HEK293 (cell line): Measurements from ENCODE around the gene CBX8.
A peak's percentile ranks its signal among the peaks of the same experiment; 100 is the strongest.

ENCODE experiments used
- GFI1B ChIP-seq: fragments of 450-650 bp; formaldehyde crosslinking; IDR thresholded peaks from 2 replicates; pipeline ENCODE4 v1.5.1; 2016; ENCODE audit warnings: missing biosample characterization, missing genetic modification characterization
- HOXC10 ChIP-seq: sonication (generic); formaldehyde crosslinking; IDR thresholded peaks from 2 replicates; pipeline ENCODE4 v1.8.1; 2023; ENCODE audit warnings: mild to moderate bottlenecking, missing genetic modification reagents
- MEIS1 ChIP-seq: sonication (generic); formaldehyde crosslinking; IDR thresholded peaks from 2 replicates; pipeline ENCODE4 v1.8.1; 2022; ENCODE audit warnings: missing genetic modification reagents, mild to moderate bottlenecking, borderline replicate concordance
- OSR2 ChIP-seq: fragments of 450-650 bp; formaldehyde crosslinking; IDR thresholded peaks from 2 replicates; pipeline ENCODE4 v1.5.1; 2016; ENCODE audit warnings: missing biosample characterization, missing genetic modification characterization
- SCRT1 ChIP-seq: fragments of 450-650 bp; formaldehyde crosslinking; IDR thresholded peaks from 2 replicates; pipeline ENCODE4 v1.5.1; 2016; ENCODE audit warnings: missing biosample characterization, missing genetic modification characterization, borderline replicate concordance
- SP7 ChIP-seq: fragments of 450-650 bp; formaldehyde crosslinking; IDR thresholded peaks from 2 replicates; pipeline ENCODE4 v1.5.1; 2016; ENCODE audit warnings: missing biosample characterization, missing genetic modification characterization
- TCF7L2 ChIP-seq: IDR thresholded peaks from 2 replicates; pipeline ENCODE4 v1.6.1; 2011; ENCODE audit warnings: low read depth, mild to moderate bottlenecking, inconsistent platforms, low read length, moderate library complexity, borderline replicate concordance
- ZBTB48 ChIP-seq: fragments of 450-650 bp; formaldehyde crosslinking; IDR thresholded peaks from 2 replicates; pipeline ENCODE4 v1.5.1; 2016; ENCODE audit warnings: missing biosample characterization, missing genetic modification characterization
- ZBTB7A ChIP-seq: fragments of 450-650 bp; formaldehyde crosslinking; IDR thresholded peaks from 2 replicates; pipeline ENCODE4 v1.5.1; 2016; ENCODE audit warnings: low read depth, missing biosample characterization, missing genetic modification characterization
- ZFP3 ChIP-seq: fragments of 450-650 bp; formaldehyde crosslinking; IDR thresholded peaks from 2 replicates; pipeline ENCODE4 v1.5.1; 2016; ENCODE audit warnings: low read depth, missing biosample characterization, missing genetic modification characterization
- ZNF133 ChIP-seq: fragments of 450-650 bp; formaldehyde crosslinking; IDR thresholded peaks from 2 replicates; pipeline ENCODE4 v1.5.1; 2016; ENCODE audit warnings: missing biosample characterization, missing genetic modification characterization
- ZNF16 ChIP-seq: fragments of 450-650 bp; formaldehyde crosslinking; IDR thresholded peaks from 2 replicates; pipeline ENCODE4 v1.5.1; 2016; ENCODE audit warnings: low read depth, missing biosample characterization, missing genetic modification characterization
- ZNF19 ChIP-seq: fragments of 450-650 bp; formaldehyde crosslinking; IDR thresholded peaks from 2 replicates; pipeline ENCODE4; 2016; ENCODE audit warnings: missing biosample characterization, missing genetic modification characterization, low read depth
- ZNF2 ChIP-seq: fragments of 450-650 bp; formaldehyde crosslinking; IDR thresholded peaks from 2 replicates; pipeline ENCODE4 v1.5.1; 2016; ENCODE audit warnings: missing biosample characterization, missing genetic modification characterization
- ZNF311 ChIP-seq: fragments of 450-650 bp; formaldehyde crosslinking; IDR thresholded peaks from 2 replicates; pipeline ENCODE4 v1.5.1; 2017; ENCODE audit warnings: missing biosample characterization, missing genetic modification characterization, borderline replicate concordance
- ZNF335 ChIP-seq: fragments of 450-650 bp; formaldehyde crosslinking; conservative IDR thresholded peaks from 2 replicates; pipeline ENCODE4 v1.5.1; 2016; ENCODE audit warnings: missing biosample characterization, missing genetic modification characterization
- ZNF354C ChIP-seq: fragments of 450-650 bp; formaldehyde crosslinking; IDR thresholded peaks from 2 replicates; pipeline ENCODE4 v1.5.1; 2016; ENCODE audit warnings: missing biosample characterization, missing genetic modification characterization, low read depth, borderline replicate concordance
- ZNF362 ChIP-seq: fragments of 450-650 bp; formaldehyde crosslinking; IDR thresholded peaks from 2 replicates; pipeline ENCODE4 v1.5.1; 2016; ENCODE audit warnings: missing biosample characterization, missing genetic modification characterization
- ZNF391 ChIP-seq: fragments of 450-650 bp; formaldehyde crosslinking; IDR thresholded peaks from 2 replicates; pipeline ENCODE4 v1.5.1; 2016; ENCODE audit warnings: low read depth, missing biosample characterization, missing genetic modification characterization, borderline replicate concordance
- ZNF600 ChIP-seq: fragments of 450-650 bp; formaldehyde crosslinking; IDR thresholded peaks from 2 replicates; pipeline ENCODE4 v1.5.1; 2016; ENCODE audit warnings: missing biosample characterization, missing genetic modification characterization
- ZSCAN23 ChIP-seq: fragments of 450-650 bp; formaldehyde crosslinking; IDR thresholded peaks from 2 replicates; pipeline ENCODE4 v1.5.1; 2016; ENCODE audit warnings: missing biosample characterization, missing genetic modification characterization
- ZXDB ChIP-seq: fragments of 450-650 bp; formaldehyde crosslinking; IDR thresholded peaks from 2 replicates; pipeline ENCODE4 v1.5.1; 2016; ENCODE audit warnings: missing biosample characterization, missing genetic modification characterization
- TF ChIP-seq, protein P1 (sequence below): fragments of 450-650 bp; formaldehyde crosslinking; IDR thresholded peaks from 2 replicates; pipeline ENCODE4 v1.5.1; 2016; ENCODE audit warnings: missing biosample characterization, missing genetic modification characterization
- TF ChIP-seq, protein P2 (sequence below): fragments of 450-650 bp; formaldehyde crosslinking; IDR thresholded peaks from 2 replicates; pipeline ENCODE4 v1.5.1; 2016; ENCODE audit warnings: missing biosample characterization, missing genetic modification characterization
- TF ChIP-seq, protein P3 (sequence below): fragments of 450-650 bp; formaldehyde crosslinking; IDR thresholded peaks from 2 replicates; pipeline ENCODE4 v1.5.1; 2016; ENCODE audit warnings: missing biosample characterization, missing genetic modification characterization
- TF ChIP-seq, protein P4 (sequence below): fragments of 450-650 bp; formaldehyde crosslinking; IDR thresholded peaks from 2 replicates; pipeline ENCODE4 v1.5.1; 2016; ENCODE audit warnings: missing biosample characterization, missing genetic modification characterization
- TF ChIP-seq, protein P5 (sequence below): fragments of 450-650 bp; IDR thresholded peaks from 2 replicates; pipeline ENCODE4 v1.5.1; 2018; ENCODE audit warnings: missing biosample characterization, mild to moderate bottlenecking, missing genetic modification characterization

CBX8 gene

GRCh38 chr17:79811011-79811867 is 14.4 kb upstream of the CBX8 start (continued):
- TF ChIP-seq ZNF354C = no peak
- peak; percentile 99 for TF ChIP-seq ZNF600 (tag by site-specific recombination)
- TF ChIP-seq ZNF391 = peak; percentile 84; the same call in 1 of the 2 replicates
- TF ChIP-seq, protein P1, sequence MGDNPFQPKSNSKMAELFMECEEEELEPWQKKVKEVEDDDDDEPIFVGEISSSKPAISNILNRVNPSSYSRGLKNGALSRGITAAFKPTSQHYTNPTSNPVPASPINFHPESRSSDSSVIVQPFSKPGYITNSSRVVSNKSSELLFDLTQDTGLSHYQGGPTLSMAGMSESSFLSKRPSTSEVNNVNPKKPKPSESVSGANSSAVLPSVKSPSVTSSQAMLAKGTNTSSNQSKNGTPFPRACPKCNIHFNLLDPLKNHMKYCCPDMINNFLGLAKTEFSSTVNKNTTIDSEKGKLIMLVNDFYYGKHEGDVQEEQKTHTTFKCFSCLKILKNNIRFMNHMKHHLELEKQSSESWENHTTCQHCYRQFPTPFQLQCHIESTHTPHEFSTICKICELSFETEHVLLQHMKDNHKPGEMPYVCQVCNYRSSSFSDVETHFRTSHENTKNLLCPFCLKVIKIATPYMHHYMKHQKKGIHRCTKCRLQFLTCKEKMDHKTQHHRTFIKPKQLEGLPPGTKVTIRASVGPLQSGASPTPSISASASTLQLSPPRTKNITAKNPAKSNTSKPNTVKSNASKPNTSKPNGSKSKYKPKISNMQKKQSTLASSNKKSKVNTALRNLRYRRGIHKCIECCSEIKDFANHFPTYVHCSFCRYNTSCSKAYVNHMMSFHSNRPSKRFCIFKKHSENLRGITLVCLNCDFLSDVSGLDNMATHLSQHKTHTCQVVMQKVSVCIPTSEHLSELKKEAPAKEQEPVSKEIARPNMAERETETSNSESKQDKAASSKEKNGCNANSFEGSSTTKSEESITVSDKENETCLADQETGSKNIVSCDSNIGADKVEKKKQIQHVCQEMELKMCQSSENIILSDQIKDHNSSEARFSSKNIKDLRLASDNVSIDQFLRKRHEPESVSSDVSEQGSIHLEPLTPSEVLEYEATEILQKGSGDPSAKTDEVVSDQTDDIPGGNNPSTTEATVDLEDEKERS (tag by site-specific recombination) = no peak
- peak; percentile 100 for TF ChIP-seq ZBTB48 (tag by site-specific recombination)
- TF ChIP-seq, protein P2, sequence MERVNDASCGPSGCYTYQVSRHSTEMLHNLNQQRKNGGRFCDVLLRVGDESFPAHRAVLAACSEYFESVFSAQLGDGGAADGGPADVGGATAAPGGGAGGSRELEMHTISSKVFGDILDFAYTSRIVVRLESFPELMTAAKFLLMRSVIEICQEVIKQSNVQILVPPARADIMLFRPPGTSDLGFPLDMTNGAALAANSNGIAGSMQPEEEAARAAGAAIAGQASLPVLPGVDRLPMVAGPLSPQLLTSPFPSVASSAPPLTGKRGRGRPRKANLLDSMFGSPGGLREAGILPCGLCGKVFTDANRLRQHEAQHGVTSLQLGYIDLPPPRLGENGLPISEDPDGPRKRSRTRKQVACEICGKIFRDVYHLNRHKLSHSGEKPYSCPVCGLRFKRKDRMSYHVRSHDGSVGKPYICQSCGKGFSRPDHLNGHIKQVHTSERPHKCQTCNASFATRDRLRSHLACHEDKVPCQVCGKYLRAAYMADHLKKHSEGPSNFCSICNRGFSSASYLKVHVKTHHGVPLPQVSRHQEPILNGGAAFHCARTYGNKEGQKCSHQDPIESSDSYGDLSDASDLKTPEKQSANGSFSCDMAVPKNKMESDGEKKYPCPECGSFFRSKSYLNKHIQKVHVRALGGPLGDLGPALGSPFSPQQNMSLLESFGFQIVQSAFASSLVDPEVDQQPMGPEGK = peak; percentile 95
- TF ChIP-seq ZSCAN23 = peak; percentile 82
- no peak for TF ChIP-seq TCF7L2
- TF ChIP-seq ZBTB7A (tag by site-specific recombination) = peak; percentile 50; the same call in 1 of the 2 replicates
- TF ChIP-seq SCRT1 (tag by site-specific recombination) = peak; percentile 14; the same call in 1 of the 2 replicates
- TF ChIP-seq ZXDB = peak; percentile 19; the same call in 1 of the 2 replicates
- no peak; the same call in 1 of the 2 replicates for TF ChIP-seq OSR2 (tag by site-specific recombination)
- no peak for TF ChIP-seq ZFP3 (tag by site-specific recombination)
- peak; percentile 84 for TF ChIP-seq SP7 (tag by site-specific recombination)
- TF ChIP-seq HOXC10 (CRISPR knock-in tag) = no peak
- TF ChIP-seq, protein P3, sequence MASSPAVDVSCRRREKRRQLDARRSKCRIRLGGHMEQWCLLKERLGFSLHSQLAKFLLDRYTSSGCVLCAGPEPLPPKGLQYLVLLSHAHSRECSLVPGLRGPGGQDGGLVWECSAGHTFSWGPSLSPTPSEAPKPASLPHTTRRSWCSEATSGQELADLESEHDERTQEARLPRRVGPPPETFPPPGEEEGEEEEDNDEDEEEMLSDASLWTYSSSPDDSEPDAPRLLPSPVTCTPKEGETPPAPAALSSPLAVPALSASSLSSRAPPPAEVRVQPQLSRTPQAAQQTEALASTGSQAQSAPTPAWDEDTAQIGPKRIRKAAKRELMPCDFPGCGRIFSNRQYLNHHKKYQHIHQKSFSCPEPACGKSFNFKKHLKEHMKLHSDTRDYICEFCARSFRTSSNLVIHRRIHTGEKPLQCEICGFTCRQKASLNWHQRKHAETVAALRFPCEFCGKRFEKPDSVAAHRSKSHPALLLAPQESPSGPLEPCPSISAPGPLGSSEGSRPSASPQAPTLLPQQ = peak; percentile 94
- peak; percentile 76 for TF ChIP-seq ZNF335 (tag by site-specific recombination)
- no peak for TF ChIP-seq ZNF133
- TF ChIP-seq, protein P4, sequence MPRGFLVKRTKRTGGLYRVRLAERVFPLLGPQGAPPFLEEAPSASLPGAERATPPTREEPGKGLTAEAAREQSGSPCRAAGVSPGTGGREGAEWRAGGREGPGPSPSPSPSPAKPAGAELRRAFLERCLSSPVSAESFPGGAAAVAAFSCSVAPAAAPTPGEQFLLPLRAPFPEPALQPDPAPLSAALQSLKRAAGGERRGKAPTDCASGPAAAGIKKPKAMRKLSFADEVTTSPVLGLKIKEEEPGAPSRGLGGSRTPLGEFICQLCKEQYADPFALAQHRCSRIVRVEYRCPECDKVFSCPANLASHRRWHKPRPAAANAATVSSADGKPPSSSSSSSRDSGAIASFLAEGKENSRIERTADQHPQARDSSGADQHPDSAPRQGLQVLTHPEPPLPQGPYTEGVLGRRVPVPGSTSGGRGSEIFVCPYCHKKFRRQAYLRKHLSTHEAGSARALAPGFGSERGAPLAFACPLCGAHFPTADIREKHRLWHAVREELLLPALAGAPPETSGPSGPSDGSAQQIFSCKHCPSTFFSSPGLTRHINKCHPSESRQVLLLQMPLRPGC (tag by site-specific recombination) = 0 out of 2 replicates have a peak, but pooled peaks have one; percentile 32
- peak; percentile 72 for TF ChIP-seq ZNF2
- TF ChIP-seq ZNF311 (tag by site-specific recombination) = no peak
- TF ChIP-seq ZNF16 (tag by site-specific recombination) = no peak
- TF ChIP-seq ZNF19 = no peak
- TF ChIP-seq GFI1B = no peak
- no peak for TF ChIP-seq MEIS1 (CRISPR knock-in tag)
- TF ChIP-seq, protein P5, sequence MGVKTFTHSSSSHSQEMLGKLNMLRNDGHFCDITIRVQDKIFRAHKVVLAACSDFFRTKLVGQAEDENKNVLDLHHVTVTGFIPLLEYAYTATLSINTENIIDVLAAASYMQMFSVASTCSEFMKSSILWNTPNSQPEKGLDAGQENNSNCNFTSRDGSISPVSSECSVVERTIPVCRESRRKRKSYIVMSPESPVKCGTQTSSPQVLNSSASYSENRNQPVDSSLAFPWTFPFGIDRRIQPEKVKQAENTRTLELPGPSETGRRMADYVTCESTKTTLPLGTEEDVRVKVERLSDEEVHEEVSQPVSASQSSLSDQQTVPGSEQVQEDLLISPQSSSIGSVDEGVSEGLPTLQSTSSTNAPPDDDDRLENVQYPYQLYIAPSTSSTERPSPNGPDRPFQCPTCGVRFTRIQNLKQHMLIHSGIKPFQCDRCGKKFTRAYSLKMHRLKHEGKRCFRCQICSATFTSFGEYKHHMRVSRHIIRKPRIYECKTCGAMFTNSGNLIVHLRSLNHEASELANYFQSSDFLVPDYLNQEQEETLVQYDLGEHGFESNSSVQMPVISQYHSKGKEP (tag by site-specific recombination) = peak; percentile 66; the same call in 1 of the 2 replicates
- TF ChIP-seq ZNF362 (tag by site-specific recombination) = no peak
